Breast epithelium (tissue), 3 donors: ENCODE measurements around the gene CAMTA1.

Source experiments
- POLR2A ChIP-seq: fragments of 450-650 bp; IDR thresholded peaks from one replicate; pipeline ENCODE4 v1.6.1; 2016; ENCODE audit warnings: antibody characterized with exemption, mild to moderate bottlenecking, moderate library complexity
- POLR2AphosphoS5 ChIP-seq, 3 donors: sonication (generic); formaldehyde crosslinking; IDR thresholded peaks; one replicate each; pipeline ENCODE4 v1.6.1; 2017; ENCODE audit warnings: antibody characterized with exemption in 3 of 3
- TF ChIP-seq, protein P1 (sequence below), 3 donors: fragments of 450-650 bp; IDR thresholded peaks; one replicate each; pipeline ENCODE4 v1.5.1; 2016 to 2017; ENCODE audit warnings: antibody characterized with exemption in 3 of 3, mild to moderate bottlenecking in 3 of 3, moderate library complexity in 3 of 3

DNA sequence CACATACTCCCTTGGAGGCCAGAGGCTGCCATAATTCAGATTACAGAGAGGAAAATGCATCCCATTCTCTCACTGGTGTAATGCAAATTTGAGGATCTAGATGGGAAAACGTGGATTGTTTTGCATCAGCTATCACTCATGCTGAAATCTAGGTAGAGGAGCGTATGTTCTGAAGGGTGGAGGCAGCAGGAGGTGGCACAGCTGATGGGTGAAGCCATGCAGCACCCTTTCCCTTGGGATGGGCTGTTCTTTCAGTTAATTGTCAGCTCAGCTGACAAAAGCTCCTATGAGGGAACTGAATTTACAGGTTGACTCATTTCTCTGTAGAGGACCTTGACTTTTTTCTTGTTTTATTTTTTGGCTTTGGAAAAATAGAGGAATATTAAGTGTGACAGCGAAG is 41.8 kb downstream of the CAMTA1 start:
- TF ChIP-seq, protein P1, sequence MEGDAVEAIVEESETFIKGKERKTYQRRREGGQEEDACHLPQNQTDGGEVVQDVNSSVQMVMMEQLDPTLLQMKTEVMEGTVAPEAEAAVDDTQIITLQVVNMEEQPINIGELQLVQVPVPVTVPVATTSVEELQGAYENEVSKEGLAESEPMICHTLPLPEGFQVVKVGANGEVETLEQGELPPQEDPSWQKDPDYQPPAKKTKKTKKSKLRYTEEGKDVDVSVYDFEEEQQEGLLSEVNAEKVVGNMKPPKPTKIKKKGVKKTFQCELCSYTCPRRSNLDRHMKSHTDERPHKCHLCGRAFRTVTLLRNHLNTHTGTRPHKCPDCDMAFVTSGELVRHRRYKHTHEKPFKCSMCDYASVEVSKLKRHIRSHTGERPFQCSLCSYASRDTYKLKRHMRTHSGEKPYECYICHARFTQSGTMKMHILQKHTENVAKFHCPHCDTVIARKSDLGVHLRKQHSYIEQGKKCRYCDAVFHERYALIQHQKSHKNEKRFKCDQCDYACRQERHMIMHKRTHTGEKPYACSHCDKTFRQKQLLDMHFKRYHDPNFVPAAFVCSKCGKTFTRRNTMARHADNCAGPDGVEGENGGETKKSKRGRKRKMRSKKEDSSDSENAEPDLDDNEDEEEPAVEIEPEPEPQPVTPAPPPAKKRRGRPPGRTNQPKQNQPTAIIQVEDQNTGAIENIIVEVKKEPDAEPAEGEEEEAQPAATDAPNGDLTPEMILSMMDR (IDR thresholded peaks at IDR 0.05): no peak
- TF ChIP-seq POLR2A: no peak
- TF ChIP-seq POLR2AphosphoS5 (IDR thresholded peaks at IDR 0.05): no peak
